ENCODE data around the gene YES1. TPM values are rescaled to one million over a fixed set of nuclear protein-coding genes. Genes with fewer than 3 reads are reported as not detected.

YES1 gene
- total and polyA plus RNA-seq, 8 donors = 36.9 to 69.9 (median 61.3) TPM

DNA sequence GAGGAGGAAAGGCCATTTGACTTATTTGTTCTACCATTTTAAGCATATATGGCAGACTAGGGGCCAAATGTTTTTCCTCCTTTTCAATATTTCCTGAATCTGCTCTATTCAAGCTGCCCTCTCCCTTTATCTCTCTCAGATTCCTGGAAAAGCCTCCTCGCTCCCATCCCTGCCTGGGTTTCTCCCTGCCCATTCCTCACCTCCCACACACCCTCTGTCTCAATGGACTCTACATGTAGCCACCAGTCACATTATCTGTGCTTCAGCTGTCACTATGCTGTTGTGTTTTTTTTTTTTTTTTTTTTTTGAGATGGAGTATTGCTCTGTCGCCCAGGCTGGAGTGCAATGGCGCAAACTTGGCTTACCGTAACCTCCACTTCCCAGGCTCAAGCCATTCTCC is 131.7 kb downstream of the YES1 start:
- no peak for DNase-seq
- H3K4me3 ChIP-seq = no peak overlapping the region
- no peak for TF ChIP-seq CTCF (IDR thresholded peaks at IDR 0.05)
- H3K36me3 ChIP-seq = peaks cover 0 to 86% of the 10 kb centered on the region in 2 donors
- H3K27ac ChIP-seq = no peak overlapping the region
- H3K4me1 ChIP-seq = no peaks in the 10 kb centered on the region
- no peak for ATAC-seq
- intact Hi-C loops (cut with DNase I) = no loop called here
- no peaks in the 10 kb centered on the region for H3K9me3 ChIP-seq
- no peaks in the 10 kb centered on the region for H3K27me3 ChIP-seq

DNA sequence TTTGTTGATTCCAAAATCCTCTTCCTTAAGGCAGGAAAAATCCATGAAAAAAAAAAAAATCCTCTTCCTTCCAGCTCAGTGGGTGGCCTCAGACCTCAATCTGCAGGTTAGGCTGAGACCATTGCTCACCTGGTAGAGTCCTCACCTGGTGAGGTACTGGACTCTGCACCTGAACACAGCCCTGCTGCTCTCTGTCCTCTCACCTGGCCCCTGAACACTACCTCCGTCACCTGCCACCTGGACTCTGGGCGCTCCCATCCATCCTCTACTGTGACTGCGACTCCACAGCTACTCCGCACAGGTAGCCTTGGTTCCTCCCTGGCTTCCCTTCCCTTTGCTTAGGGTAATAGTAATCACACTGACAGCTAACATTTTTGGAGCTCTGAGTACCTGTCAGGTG is 132.5 kb downstream of the YES1 start:
- intact Hi-C loops (cut with DNase I) = no loop called here
- ATAC-seq = no peak
- no peak for TF ChIP-seq CTCF (IDR thresholded peaks at IDR 0.05)
- Histone ChIP-seq H3K4me1 (no peaks in the 10 kb centered on the region), H3K27ac (no peak overlapping the region), H3K27me3 (no peaks in the 10 kb centered on the region), H3K36me3 (peaks cover 0 to 93% of the 10 kb centered on the region in 2 donors), H3K9me3 (no peaks in the 10 kb centered on the region), H3K4me3 (no peak overlapping the region)
- DNase-seq = no peak

DNA sequence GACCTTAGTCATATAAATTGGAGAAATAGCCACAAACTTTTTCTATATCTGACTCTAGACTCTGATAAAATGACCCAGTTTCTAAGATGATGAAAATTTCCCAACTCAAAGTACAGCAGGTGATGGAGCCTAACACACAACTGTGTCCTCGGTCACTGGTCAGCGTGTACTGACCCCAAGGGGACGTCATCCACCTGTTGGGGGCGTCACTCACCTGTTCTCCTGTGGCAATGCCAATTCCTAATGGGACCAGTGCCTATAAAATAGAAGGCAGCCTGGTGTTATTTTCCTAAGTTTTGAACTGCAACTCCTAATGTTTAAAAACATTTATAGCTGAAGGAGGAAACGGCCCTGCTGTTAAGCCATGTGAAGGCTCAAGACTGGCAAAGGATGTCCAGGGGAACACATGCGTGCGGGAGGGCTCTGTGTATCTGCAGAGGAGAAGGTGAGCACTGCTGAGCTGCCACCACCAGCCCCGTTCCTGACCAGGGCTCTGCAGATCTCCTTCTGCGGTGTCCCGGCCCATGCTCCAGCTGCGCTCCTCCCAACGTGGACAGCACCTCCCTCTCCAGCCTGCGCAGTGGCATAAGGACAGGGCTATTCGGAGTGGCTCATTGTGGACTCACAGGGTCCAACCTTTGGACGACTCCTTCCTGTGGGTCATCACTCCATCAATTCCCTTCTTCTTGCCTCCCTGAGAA is 133.4 kb downstream of the YES1 start:
- TF ChIP-seq CTCF (IDR thresholded peaks at IDR 0.05) = no peak
- Histone ChIP-seq H3K9me3 (no peaks in the 10 kb centered on the region), H3K27me3 (no peaks in the 10 kb centered on the region), H3K4me1 (no peaks in the 10 kb centered on the region), H3K36me3 (peaks cover 0 to 94% of the 10 kb centered on the region in 2 donors), H3K27ac (no peak overlapping the region), H3K4me3 (no peak overlapping the region)
- intact Hi-C loops (cut with DNase I) = no loop called here
- ATAC-seq = no peak
- DNase-seq = no peak

DNA sequence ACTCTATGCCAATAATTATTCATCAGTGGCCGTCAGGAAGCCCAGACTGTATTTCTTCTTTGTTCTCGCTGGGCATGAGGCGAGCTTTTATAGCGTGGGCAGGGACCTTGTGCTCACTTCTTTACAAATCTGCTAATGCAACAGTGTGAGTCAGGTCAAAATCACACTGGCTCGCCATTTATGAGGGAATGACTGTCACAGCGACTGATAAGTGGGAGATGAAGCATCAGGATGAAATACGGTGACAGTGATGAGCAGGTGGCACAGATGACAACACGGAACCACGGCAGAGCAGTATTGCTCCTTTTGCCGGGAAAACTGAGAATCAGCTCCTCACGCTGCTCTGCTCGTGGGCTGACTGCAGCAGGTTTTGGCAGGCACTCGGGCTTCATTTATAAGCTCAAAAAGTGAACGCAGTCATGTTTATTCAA is 134.1 kb downstream of the YES1 start:
- Histone ChIP-seq H3K36me3 (peaks cover 0 to 94% of the 10 kb centered on the region in 2 donors), H3K4me3 (no peak overlapping the region), H3K27ac (no peak overlapping the region), H3K4me1 (no peaks in the 10 kb centered on the region), H3K27me3 (no peaks in the 10 kb centered on the region), H3K9me3 (no peaks in the 10 kb centered on the region)
- no peak for TF ChIP-seq CTCF (IDR thresholded peaks at IDR 0.05)
- no peak for DNase-seq
- intact Hi-C loops (cut with DNase I) = no loop called here
- no peak for ATAC-seq

DNA sequence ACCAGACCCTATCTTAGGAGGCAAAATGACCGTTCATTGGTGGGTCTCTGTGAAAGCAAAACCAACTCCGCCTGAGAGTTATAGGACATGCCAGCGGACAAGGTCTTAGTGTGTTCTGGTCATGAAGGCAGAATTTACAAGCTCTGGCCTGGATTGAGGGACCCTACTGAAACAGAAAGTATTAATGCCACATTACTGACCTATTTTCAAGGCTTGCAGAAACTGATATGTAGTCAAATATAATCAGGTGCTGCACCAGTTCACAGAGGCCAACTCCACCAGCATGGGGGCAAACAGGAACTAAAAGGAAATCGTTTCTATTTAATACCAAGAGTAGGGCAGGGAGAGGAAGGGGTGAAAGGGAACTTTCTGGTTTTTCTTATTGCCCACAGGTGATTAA is 134.9 kb downstream of the YES1 start:
- H3K36me3 ChIP-seq = peaks cover 0 to 97% of the 10 kb centered on the region in 2 donors
- H3K9me3 ChIP-seq = no peaks in the 10 kb centered on the region
- no peaks in the 10 kb centered on the region for H3K27me3 ChIP-seq
- H3K4me3 ChIP-seq = no peak overlapping the region
- intact Hi-C loops (cut with DNase I) = no loop called here
- no peak for ATAC-seq
- H3K27ac ChIP-seq = no peak overlapping the region
- DNase-seq = no peak
- no peaks in the 10 kb centered on the region for H3K4me1 ChIP-seq
- no peak for TF ChIP-seq CTCF (IDR thresholded peaks at IDR 0.05)

All from left lung (tissue), 10 donors.